Hematopoietic multipotent progenitor cell treated with erythropoietin and hydrocortisone succinate and interleukin-3 and kit ligand, for 8 days (in vitro differentiated cells): ENCODE data around the gene PRUNE2.
"Not testable (repeated sequence)": the region's sequence is repeated elsewhere in the genome, so short reads cannot be mapped to it uniquely, and the experiment has no call there.

Experiments
- DNase-seq: peaks from one replicate; pipeline ENCODE4 v3.0.0-alpha.2; 2015

The PRUNE2 gene

DNA sequence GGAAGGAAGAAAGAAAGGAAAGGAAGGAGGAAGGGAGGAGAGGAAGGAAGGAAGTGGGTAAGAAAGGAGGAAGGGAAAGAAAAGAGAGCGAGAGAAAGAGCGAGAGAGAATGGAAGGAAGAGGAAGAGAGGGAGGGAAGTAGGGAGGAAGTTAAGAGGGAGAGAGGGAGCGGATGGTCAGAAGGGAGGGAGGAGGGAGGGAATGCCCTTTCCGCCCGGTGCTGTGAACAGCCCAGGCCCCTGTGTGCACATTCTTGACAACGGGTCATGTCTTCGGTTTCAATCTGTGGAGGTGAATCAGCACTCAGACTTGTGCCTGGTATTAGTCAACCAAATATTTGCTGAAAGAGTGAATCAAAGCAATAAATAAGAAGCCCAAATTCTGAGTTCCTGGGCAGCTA is 39.2 kb downstream of the PRUNE2 start:
- no peak for DNase-seq

DNA sequence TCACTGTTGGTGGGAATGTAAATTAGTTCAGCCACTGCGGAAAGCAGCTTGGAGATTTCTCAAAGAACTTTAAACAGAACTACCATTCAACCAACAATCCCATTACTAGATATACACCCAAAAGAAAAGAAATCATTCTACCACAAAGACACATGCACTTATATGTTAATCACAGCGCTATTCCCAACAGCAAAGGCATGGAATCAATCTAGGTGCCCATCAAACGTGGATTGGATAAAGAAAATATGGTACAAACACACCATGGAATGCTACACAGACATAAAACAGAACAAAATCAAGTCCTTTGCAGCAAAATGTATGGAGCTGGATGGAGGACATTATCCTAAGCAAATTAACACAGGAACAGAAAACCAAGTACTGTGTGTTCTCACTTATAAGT is 42.1 kb downstream of the PRUNE2 start:
- DNase-seq: no peak

DNA sequence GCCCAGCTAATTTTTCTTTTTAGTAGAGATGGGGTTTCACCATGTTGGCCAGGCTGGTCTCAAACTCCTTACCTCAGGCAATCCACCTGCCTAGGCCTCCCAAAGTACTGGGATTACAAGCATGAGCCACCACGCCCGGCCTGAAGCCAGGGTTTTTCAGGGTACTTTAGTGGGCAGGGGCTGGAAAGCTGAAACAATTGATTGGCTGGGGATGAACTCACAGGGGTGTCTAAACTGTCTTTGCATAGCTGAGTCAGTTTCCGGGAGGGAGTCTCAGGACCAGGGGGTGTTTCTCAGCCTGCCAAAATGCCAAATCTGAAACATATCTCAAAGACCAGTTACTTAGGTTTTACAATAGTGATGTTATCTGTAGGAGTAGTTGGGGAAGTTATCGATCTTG is 46.1 kb downstream of the PRUNE2 start:
- no peak for DNase-seq

DNA sequence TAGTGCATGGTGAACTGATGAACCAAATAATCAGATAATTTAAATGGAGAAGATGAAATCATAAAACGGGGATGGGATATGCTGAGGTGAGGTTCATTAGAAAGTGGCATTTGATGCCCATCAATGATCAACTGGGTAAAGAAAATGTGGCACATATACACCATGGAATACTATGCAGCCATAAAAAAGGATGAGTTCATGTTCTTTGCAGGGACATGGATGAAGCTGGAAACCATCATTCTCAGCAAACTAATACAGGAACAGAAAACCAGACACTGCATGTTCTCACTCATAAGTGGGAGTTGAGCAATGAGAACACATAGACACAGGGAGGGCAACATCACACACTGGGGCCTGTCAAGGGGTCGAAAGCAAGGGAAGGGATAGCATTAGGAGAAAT is 47.7 kb downstream of the PRUNE2 start:
- not testable (repeated sequence) for DNase-seq

- no peak for DNase-seq
Observed at GRCh38 chr9:76856016-76856415, 49.9 kb downstream of the PRUNE2 start.

DNA sequence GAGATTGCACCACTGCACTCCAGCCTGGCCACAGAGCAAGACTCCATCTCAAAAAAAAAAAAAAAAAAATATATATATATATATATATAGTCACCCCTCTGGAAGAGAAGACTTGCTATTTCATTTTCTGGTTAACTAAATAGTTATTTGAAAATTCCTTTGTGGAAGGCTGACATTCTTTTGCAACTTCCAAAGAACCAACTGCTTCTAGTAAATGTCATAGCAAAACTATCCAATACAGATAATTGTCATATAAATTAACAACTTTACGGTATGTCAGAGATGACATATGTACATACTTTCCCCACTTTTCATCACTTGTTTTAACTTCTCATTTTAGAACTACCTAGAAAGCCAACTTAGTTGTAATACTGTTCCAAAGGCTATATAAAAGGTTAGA is 50.9 kb downstream of the PRUNE2 start:
- DNase-seq: no peak

DNA sequence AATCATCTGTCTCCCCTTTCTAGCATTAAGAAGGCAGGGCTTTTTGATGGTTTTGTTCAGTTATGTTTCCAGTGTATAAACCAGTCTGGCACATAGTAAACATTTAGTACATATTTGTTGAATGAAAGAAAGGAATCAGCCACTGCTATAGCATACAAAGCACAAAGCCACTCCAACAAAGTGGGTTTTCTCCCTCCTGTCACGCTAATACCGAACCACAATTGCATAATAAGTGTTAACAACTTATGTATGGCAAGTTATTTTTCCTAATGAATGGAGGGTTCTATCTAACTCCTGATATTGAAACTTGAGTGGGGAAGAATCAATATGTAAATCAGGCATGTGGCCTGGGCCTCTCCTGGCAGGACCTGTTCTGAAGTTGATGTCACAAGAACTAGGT is 53.9 kb downstream of the PRUNE2 start:
- DNase-seq: no peak

GRCh38 chr9:76846297-76846696 is 59.6 kb downstream of the PRUNE2 start:
- DNase-seq: no peak

- DNase-seq: no peak
Observed at GRCh38 chr9:76845254-76845653, 60.7 kb downstream of the PRUNE2 start.

DNA sequence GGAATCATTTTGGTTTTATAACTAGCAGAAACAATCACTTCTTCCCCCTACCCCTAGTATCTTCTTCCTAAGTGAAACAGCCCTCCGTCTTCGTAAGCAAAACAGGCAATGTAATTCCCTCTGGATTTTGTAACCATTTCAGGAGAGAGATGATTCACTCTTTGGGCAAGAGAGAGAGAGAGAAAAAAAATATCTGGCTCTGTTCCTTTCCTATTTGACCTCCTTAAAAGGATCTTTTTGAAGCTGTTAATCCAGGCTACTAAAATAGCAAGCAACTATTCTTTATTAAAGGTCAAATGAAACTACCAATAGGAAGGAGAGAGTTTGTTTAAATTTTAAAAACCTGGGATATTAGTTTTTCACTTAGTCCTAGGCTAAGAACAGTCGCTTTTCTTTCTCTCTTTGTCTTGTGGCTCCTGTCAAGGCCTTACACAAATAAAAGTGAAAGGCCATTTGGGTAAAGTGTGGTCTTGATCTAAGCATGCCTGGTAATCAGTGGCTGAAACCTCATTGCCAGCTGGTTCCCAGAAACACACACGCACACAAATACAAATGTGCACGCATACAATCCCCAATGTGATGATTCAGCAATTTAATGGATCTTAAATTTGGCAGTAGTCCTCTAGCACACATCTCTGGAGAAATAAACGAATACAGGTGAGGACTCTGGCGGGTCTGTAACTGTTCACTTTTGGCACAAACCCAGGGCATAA is 70.2 kb downstream of the PRUNE2 start:
- DNase-seq: no peak

DNA sequence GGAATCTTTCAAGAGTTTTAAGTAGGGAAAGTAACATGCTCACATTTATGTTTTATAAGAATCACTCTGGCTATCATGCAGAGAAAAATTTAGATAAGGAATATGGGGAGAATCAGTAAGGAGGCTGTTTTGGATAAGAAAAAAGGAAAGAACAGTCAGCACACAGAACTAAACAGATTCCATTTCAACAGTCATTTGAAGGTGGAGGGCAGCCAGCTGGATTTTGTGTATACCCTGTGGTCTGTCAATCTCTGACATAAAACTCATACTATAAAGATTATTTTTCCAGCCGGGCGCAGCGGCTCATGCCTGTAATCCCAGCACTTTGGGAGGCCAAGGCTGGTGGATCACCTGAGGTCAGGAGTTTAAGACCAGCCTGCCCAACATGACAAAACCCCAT is 77.5 kb downstream of the PRUNE2 start:
- DNase-seq: no peak

DNA sequence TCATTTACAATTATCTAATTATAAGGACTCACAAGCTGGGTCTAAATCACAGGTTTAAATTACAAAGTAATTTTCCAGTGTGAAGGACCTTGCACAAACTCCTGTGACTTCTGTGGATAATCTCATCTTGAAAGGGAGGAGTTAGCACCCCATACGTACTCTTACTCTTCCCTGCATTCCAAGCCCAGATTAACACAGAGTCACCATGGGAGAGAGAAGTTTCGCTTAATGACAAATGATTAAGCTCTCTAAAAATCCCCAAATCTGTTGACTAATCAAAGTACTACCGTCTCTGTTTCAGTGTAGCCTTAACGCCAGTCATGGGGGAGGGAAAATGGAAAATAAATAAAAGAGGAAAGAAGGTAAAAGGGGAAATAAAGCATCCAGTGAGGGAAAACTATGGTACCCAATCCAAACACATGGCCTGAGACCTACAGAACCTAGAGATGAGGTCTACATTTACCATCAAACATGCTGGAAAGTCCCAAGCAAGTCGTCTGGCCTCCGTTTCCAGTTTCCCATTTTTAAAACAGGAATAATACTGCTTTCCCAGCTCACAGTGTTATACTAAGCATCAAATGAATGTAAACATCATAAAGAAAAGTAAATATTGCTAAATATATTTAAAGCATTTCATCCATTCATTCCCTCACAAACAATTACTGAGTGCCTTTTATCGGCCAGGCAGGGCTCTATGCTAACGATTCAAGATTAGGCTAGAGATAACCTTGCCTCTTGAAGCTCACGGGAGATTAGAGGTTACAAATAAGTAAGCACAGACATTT is 78.4 kb downstream of the PRUNE2 start:
- no peak for DNase-seq

DNA sequence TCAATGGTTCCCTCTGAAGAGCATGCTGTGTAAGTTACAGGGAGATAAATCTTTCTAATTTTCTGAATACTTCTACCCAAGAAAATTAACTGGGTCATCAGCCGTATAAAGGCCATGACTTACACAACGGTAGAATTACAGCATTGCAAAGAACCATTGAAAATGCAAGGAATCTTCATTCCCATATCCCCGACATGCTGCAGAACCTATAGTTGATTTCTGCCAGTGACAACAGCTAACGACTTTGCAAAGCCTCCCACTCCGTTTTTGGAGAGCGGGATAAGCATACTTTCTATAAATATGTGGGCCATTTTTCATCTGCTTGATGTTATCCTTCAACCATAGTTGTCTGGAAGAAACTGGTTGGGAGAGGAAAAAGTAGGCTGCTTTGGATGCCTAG is 85.5 kb downstream of the PRUNE2 start:
- DNase-seq: no peak

DNA sequence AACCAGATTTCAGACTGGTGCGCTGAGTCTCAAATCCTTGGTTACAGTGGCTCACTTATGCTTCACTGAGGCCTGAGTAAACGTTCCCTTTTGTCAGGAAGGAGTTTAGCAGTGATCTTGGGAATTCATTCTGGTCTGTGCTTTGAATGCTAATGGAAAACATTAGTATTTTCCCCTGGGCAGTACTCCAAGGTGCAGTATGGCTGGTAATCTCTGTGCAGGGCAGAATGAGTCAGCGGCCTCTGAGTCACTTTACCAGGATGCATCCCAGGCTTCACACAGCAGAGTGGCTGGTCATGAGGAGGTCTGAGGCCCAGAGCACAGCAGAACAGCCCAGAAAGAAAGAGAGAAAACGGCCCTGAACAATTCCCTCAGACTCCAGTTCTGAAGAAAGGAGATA is 87.6 kb downstream of the PRUNE2 start:
- peak; percentile 9 for DNase-seq

- DNase-seq: no peak
Observed at GRCh38 chr9:76817489-76817888, 88.4 kb downstream of the PRUNE2 start.

- no peak for DNase-seq
Observed at GRCh38 chr9:76812591-76812990, 93.3 kb downstream of the PRUNE2 start.

GRCh38 chr9:76810377-76810957 is 95.4 kb downstream of the PRUNE2 start:
- DNase-seq: peak; percentile 49

GRCh38 chr9:76808636-76809035 is 97.3 kb downstream of the PRUNE2 start:
- no peak for DNase-seq

GRCh38 chr9:76803762-76804161 is 102.2 kb downstream of the PRUNE2 start:
- no peak for DNase-seq

DNA sequence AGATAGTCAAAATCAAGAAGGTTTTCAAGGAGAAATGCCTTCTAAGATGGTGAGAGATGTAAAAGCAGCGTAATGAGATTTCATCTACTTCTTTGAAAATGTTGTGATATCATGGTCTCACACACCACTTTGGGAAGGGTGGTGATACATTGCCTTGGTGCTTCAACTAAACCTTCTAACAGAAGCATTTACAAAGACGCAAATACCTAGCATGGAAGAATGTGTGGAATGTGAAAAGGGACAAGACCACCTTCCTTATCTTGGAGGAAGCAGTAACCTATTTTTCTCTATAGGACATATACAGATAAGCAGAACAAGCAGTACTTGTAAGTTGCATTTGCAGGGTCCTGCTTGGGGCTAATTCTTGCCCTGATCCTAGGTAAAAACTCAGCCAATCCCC is 102.8 kb downstream of the PRUNE2 start:
- DNase-seq: no peak

GRCh38 chr9:76800901-76801300 is 105.0 kb downstream of the PRUNE2 start:
- DNase-seq: no peak

GRCh38 chr9:76799473-76799872 is 106.4 kb downstream of the PRUNE2 start:
- no peak for DNase-seq

DNA sequence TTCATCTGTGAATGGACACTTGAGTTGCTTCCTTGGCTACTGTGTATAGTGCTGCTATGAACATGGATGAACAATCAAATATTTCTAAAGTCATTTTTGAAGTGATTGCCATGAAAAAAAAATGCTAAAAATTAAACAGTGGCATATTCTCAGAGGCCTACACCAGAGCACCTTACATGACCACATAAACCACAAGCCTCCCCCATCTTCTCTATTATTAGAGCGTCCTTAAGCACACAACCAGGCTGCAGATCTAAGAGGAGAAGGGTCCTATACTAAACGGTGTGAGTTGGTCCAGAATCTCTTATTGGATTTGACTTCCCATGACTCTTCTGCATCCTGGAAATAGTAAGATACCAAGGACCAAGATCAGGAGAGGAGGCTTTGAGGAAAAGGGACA is 107.4 kb downstream of the PRUNE2 start:
- DNase-seq: no peak

- DNase-seq: no peak
Observed at GRCh38 chr9:76796296-76796695, 109.6 kb downstream of the PRUNE2 start.
